ENCODE results near the gene OR1J1.

OR1J1 gene

DNA sequence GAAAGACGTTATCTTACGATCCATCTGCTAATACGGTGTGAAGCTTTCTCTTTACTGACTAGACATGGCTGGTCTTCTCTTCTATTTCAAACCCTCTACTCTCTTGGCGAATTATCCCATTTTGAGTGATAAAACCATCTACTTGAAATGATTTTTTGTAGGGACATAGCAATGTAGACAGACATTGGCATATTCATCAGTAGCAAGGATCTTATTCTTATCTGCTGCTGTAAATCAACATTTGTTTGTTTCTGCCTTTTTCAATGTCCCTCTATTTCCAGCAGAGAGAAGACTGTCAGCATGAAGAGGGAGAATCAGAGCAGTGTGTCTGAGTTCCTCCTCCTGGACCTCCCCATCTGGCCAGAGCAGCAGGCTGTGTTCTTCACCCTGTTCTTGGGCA, 41.1 kb upstream of the OR1J1 start, which contains the start of gene OR1J4:
TSS of gene OR1J4 (plus strand) at position 301 of the 400 bp plus-strand sequence. CDS start at position 301, 0 bp downstream.
- Histone ChIP-seq H3K4me1 (ENCODE audit: low read depth, poor library complexity, severe bottlenecking) (no peaks in the 10 kb centered on the region), H3K4me2 (no peak within 1 kb of the TSS), H3K27ac (no peak within 1 kb of the TSS), H3K36me3 (ENCODE audit: insufficient read depth) (no peaks in the 10 kb centered on the region), H3K27me3 (ENCODE audit: insufficient read depth, low read depth) (no peaks in the 10 kb centered on the region), H2AFZ (ENCODE audit: low read depth) (no peak within 1 kb of the TSS), H4K20me1 (ENCODE audit: insufficient read depth) (no peaks in the 10 kb centered on the region), H3K79me2 (ENCODE audit: insufficient read depth, low read depth) (no peaks in the 10 kb centered on the region), H3K9ac (no peak within 1 kb of the TSS), H3K4me3 (IDR thresholded peaks at IDR 0.05; ENCODE audit: insufficient read depth, low read depth, low read length) (no peak within 1 kb of the TSS)
- TF ChIP-seq, protein P1, sequence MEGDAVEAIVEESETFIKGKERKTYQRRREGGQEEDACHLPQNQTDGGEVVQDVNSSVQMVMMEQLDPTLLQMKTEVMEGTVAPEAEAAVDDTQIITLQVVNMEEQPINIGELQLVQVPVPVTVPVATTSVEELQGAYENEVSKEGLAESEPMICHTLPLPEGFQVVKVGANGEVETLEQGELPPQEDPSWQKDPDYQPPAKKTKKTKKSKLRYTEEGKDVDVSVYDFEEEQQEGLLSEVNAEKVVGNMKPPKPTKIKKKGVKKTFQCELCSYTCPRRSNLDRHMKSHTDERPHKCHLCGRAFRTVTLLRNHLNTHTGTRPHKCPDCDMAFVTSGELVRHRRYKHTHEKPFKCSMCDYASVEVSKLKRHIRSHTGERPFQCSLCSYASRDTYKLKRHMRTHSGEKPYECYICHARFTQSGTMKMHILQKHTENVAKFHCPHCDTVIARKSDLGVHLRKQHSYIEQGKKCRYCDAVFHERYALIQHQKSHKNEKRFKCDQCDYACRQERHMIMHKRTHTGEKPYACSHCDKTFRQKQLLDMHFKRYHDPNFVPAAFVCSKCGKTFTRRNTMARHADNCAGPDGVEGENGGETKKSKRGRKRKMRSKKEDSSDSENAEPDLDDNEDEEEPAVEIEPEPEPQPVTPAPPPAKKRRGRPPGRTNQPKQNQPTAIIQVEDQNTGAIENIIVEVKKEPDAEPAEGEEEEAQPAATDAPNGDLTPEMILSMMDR (conservative IDR thresholded peaks at IDR 0.05; ENCODE audit: low read depth, low read length) = no peak

DNA sequence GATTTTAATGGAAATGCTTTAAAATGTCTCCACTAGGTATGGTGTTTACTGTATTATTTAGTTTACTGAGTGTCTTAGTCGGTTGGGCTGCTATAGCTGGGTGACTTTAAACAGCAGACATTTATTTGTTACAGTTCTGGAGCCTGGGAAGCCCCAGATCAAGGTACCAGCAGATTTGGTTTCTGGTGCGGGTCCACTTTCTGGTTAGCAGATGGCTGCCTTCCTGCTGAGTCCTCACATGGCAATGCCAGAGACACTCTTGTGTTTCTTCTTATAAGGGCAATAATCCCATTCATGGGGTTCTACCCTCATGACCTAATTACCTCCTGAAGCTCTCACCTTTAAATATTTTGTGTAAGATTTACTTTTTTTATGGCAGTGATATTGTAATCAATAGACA, 40.5 kb upstream of the OR1J1 start:
- Histone ChIP-seq H3K79me2 (ENCODE audit: insufficient read depth, low read depth) (no peaks in the 10 kb centered on the region), H2AFZ (ENCODE audit: low read depth) (no peak overlapping the region), H3K27me3 (ENCODE audit: insufficient read depth, low read depth) (no peaks in the 10 kb centered on the region), H4K20me1 (ENCODE audit: insufficient read depth) (no peaks in the 10 kb centered on the region), H3K4me2 (no peak overlapping the region), H3K9ac (no peak overlapping the region), H3K4me1 (ENCODE audit: low read depth, poor library complexity, severe bottlenecking) (no peaks in the 10 kb centered on the region), H3K4me3 (IDR thresholded peaks at IDR 0.05; ENCODE audit: insufficient read depth, low read depth, low read length) (no peak overlapping the region), H3K27ac (no peak overlapping the region), H3K36me3 (ENCODE audit: insufficient read depth) (no peaks in the 10 kb centered on the region)
- TF ChIP-seq, protein P1 (conservative IDR thresholded peaks at IDR 0.05; ENCODE audit: low read depth, low read length) = no peak

DNA sequence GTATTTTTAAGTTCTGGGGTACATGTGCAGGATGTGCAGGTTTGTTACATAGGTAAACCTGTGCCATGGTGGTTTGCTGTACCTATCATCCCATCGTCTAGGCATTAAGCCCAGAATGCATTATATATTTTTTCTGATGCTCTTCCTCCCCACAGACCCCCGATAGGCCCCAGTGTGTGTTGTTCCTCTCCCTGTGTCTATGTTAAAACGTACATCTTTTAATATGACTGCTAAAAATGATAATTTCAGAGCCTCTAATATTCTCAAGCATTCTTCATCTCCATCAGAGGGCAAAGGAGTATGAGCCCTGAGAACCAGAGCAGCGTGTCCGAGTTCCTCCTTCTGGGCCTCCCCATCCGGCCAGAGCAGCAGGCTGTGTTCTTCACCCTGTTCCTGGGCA, 32.8 kb upstream of the OR1J1 start, which contains the start of gene OR1J2:
TSS of gene OR1J2 (plus strand) at position 301 of the 400 bp plus-strand sequence. CDS start at position 301, 0 bp downstream.
- no peaks in the 10 kb centered on the region for H3K27me3 ChIP-seq (ENCODE audit: insufficient read depth, low read depth)
- H3K36me3 ChIP-seq (ENCODE audit: insufficient read depth) = no peaks in the 10 kb centered on the region
- H3K79me2 ChIP-seq (ENCODE audit: insufficient read depth, low read depth) = no peaks in the 10 kb centered on the region
- no peak within 1 kb of the TSS for H3K27ac ChIP-seq
- no peak within 1 kb of the TSS for H3K4me2 ChIP-seq
- H4K20me1 ChIP-seq (ENCODE audit: insufficient read depth) = no peaks in the 10 kb centered on the region
- H3K4me1 ChIP-seq (ENCODE audit: low read depth, poor library complexity, severe bottlenecking) = no peaks in the 10 kb centered on the region
- H3K9ac ChIP-seq = no peak within 1 kb of the TSS
- no peak within 1 kb of the TSS for H2AFZ ChIP-seq (ENCODE audit: low read depth)
- TF ChIP-seq, protein P1 (conservative IDR thresholded peaks at IDR 0.05; ENCODE audit: low read depth, low read length) = no peak
- H3K4me3 ChIP-seq (IDR thresholded peaks at IDR 0.05; ENCODE audit: insufficient read depth, low read depth, low read length) = no peak within 1 kb of the TSS

DNA sequence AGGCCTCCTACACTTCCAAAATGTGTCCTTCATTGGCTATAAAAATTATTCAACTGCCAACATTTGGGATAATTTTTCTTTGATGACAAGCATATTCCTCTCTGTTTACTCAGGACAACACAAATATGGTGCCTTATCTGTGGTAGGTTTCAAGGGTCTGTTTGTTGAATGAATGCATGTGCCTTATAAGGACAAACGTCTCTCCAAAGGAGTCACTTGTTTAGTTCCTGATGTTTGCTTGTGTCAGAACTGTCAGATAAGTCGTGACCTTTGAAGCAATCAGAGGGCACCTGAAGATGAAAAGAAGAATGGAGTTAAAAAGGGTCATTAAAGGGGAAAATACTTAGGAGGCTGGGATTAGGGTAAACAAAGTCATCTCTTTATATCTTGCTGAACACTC, 29.2 kb upstream of the OR1J1 start:
- H3K4me1 ChIP-seq (ENCODE audit: low read depth, poor library complexity, severe bottlenecking) = no peaks in the 10 kb centered on the region
- H3K4me2 ChIP-seq = no peak overlapping the region
- H3K79me2 ChIP-seq (ENCODE audit: insufficient read depth, low read depth) = no peaks in the 10 kb centered on the region
- no peaks in the 10 kb centered on the region for H3K27me3 ChIP-seq (ENCODE audit: insufficient read depth, low read depth)
- H2AFZ ChIP-seq (ENCODE audit: low read depth) = no peak overlapping the region
- H3K9ac ChIP-seq = no peak overlapping the region
- H3K4me3 ChIP-seq (IDR thresholded peaks at IDR 0.05; ENCODE audit: insufficient read depth, low read depth, low read length) = no peak overlapping the region
- H3K27ac ChIP-seq = no peak overlapping the region
- no peaks in the 10 kb centered on the region for H3K36me3 ChIP-seq (ENCODE audit: insufficient read depth)
- no peaks in the 10 kb centered on the region for H4K20me1 ChIP-seq (ENCODE audit: insufficient read depth)
- TF ChIP-seq, protein P1 (conservative IDR thresholded peaks at IDR 0.05; ENCODE audit: low read depth, low read length) = no peak

Data from KMS-11 (cell line).